AG10803 (cell line): Measurements from ENCODE around the gene PPIL6.
"Not testable (repeated sequence)": the region's sequence is repeated elsewhere in the genome, so short reads cannot be mapped to it uniquely, and the experiment has no call there.

Source experiments
- DNase-seq: peaks from one replicate; pipeline ENCODE4 v3.0.0; 2010; ENCODE audit warnings: low read depth
- H3K4me3 ChIP-seq: 2 replicates; pipeline ENCODE4 v1.5.1; 2011; ENCODE audit warnings: mild to moderate bottlenecking, low read length, control low read depth
- TF ChIP-seq, protein P1 (sequence below): conservative IDR thresholded peaks from 2 replicates; pipeline ENCODE4 v1.5.1; 2011; ENCODE audit warnings: mild to moderate bottlenecking, low read length, control low read depth, inconsistent platforms

Gene PPIL6

DNA sequence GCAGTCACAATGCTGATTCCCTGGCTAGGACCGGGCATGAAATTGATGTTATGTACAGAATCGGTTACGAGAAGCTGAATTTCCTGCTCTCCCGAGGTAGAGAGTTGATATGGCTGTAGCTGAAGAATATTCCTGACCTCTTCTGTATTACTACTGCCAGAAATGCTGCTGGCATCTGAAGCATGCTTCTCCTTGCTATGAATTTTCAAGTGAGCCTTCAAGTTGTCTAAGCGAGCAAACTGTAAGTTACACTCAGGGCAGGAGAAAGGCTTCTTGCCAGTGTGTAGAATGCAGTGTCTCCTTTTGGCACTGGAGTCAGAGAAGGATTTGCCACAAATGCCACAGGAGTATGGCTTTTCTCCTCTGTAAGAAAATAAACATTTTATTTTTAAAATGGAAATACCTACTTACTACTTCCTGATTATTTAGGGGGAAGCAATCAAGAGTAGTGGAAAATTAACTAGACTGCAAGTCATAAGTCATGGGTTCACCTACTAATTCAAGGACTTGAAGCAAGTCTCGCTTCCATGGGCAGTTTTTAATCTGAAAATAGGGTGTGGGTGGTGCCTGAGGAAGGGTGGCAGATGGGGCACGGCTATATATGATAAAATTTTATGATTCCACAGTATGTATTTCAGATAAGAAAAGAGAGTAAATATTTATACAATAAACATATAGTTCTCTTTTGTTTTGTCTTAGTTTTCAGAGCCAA is 25.9 kb upstream of the PPIL6 start:
- DNase-seq, result no peak
- TF ChIP-seq, protein P1, sequence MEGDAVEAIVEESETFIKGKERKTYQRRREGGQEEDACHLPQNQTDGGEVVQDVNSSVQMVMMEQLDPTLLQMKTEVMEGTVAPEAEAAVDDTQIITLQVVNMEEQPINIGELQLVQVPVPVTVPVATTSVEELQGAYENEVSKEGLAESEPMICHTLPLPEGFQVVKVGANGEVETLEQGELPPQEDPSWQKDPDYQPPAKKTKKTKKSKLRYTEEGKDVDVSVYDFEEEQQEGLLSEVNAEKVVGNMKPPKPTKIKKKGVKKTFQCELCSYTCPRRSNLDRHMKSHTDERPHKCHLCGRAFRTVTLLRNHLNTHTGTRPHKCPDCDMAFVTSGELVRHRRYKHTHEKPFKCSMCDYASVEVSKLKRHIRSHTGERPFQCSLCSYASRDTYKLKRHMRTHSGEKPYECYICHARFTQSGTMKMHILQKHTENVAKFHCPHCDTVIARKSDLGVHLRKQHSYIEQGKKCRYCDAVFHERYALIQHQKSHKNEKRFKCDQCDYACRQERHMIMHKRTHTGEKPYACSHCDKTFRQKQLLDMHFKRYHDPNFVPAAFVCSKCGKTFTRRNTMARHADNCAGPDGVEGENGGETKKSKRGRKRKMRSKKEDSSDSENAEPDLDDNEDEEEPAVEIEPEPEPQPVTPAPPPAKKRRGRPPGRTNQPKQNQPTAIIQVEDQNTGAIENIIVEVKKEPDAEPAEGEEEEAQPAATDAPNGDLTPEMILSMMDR, result no peak
- no peak overlapping the region for H3K4me3 ChIP-seq

DNA sequence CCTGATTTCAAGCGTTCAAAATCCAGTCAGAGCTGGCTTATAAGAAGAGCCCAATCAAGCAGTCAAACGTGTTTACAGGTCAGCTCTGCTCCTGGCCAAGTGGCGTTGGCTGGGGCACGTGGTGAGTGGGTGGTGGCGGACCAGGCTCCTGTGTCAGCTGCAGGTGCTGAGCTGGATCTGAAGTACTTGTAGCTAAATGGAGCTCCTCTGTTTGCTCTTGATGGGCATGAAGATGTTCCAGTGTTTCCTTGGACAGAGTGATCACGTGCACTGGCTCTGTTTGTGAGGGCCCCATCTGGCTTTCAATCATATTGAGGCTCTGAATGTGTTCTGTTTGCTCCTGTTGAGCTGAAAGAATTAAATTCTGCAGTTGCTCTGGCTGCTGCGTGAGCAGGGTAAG is 25.3 kb upstream of the PPIL6 start:
- DNase-seq, result no peak
- TF ChIP-seq, protein P1, result no peak

DNA sequence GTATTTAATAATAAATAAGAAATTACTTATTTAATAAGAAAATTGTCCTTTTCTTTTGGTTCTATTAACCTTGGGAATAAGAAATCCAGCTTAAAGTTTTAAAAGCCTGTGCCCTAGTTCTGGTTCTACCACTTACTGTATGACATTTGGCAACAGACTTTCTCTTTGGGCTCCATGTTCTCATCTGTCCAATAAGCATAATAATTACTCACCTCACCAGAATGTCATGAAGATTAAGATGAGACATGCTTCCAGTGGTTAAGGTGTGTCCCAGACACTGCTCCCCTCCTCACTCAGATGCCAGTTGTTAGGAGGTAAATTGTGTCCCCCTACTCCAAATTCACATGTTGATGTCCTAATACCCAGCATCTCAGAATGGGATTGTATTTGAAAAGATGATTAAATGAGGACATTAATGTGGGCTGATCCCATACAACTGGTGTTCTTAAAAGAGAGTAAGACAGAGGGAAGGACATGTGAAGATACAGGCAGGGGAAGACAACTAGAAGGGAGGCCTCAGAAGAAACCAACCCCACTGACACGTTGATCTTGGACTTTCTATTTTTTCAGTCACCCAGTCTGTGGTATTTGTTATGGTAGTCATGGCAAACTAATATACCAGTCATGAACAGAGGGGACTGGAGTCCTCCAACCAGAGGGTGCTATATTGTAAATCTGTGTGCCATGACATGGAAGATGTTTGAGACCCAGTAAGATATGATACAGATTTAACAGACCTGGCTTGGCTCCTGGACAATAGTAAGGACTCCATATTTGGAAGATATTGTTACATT is 21.5 kb upstream of the PPIL6 start:
- DNase-seq, result no peak
- TF ChIP-seq, protein P1, result no peak
- no peak overlapping the region for H3K4me3 ChIP-seq

More for the DNA sequence above, 25.3 kb upstream of the PPIL6 start:
- H3K4me3 ChIP-seq, result no peak overlapping the region

DNA sequence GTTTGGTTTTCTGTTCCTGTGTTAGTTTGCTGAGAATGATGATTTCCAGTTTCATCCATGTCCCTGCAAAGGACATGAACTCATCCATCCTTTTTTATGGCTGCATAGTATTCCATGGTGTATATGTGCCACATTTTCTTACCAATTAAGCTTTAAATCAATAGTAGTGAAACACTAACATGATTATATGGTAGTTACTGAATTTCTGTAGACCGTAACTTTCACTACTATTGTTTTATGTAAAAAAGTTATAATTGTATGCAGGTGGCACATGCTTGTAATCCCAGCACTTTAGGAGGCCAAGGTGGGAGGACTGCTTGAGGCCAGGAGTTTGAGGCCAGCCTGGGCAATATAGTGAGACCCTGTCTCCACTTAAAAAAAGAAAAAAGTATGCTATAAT is 20.8 kb upstream of the PPIL6 start:
- DNase-seq, H3K4me3 ChIP-seq: not testable (repeated sequence)

DNA sequence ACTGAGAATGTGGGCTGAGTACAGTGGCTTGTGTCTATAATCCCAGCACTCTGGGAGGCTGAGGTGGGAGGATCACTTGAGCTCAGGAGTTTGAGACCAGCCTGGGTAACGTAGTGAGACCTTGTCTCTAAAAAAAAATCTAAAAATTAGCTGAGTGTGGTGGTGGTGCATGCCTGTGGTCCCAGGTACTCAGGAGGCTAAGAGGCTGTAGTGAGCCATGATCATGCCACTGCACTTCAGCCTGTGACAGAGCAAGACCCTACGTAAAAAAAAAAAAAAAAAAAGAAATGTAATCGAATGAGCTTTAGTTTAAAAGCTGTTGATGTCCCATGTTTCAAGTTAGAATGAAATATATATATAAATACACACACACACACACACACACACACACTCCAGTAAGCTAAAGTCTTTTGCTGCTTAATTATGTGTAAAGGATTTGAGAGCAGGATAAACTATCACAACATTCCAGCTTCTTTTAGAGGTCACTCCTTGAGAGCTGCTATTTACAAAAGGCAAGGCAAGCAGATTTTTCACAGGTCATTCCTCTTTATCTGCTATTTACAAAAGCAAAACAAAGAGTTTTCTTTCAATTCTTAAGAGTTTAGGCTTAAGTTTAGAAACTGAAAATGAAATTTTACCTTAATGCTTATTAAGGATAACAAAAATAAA is 19.9 kb upstream of the PPIL6 start:
- no peak overlapping the region for H3K4me3 ChIP-seq
- TF ChIP-seq, protein P1, result no peak
- DNase-seq, result no peak

DNA sequence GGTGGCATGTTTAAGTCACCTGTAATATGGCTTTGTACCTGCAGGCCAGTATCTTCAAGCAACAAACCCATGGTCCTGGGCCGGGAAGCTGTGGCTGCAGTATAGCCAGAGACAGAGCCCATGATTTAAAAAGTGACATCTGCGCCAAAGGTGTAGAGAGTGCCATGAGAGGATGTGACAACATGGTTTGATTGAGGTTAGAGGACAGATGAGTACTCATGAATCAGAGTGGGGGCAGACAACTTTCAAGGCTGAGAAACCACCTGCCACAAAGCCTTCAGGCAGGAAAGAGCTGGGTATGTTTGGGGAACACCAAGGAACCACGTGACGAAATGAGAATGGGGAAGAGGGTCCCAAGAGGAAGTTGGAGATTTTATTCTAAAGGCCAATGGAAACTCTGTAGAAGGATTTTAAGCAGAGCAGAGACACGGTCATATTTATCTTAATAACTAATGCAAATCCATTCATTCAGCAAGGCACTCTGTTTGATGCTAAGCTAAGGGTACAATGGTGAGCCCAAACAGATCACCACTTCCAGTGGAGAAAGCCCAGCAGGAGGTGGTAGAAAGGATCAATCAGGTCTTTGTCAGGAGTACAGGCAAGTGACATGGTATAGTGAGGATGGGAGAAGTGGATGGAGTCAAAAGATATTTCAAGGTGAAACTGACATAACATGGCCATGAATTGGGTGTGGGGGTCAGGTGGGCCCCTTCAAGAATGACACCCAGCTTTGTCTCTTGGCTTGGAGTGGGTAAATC is 18.5 kb upstream of the PPIL6 start:
- no peak overlapping the region for H3K4me3 ChIP-seq
- DNase-seq, result no peak
- TF ChIP-seq, protein P1, result no peak

DNA sequence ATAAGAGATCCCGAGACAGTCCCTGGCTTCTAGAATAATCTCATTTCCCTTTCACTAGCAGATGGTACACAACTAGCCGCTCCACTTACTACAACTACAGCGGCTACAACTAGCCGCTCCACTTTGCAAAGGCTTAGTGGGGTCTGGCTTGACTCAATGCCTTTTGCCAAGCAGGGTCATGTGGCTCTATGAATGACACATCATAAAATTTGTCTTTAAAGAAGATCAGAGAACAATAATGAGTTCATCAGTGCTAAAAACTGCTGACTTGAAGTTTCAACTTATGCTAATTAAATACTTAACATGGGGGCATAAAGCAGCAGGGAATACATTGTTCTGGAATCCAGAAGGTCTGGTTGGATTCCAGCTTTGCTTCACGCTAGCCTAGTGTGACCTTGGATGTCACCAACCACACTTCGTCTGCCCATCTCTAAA is 17.2 kb upstream of the PPIL6 start:
- DNase-seq, result peak; percentile 32
- H3K4me3 ChIP-seq, result peak overlapping the region; percentile 92
- TF ChIP-seq, protein P1, result no peak
